ENCODE results near the gene HS6ST3. TPM values are rescaled to one million over a fixed set of nuclear protein-coding genes. Genes with fewer than 3 reads are reported as not detected.

The HS6ST3 gene
- total and polyA plus RNA-seq, 2 donors from 2014 or later = 0.47 to 1.2 TPM

- Histone ChIP-seq H3K36me3 (ENCODE audit: control insufficient read depth in 2 of 3, insufficient read depth in 3 of 3, low read length in 3 of 3) (no peaks in the 10 kb centered on the region), H3K4me1 (ENCODE audit: control insufficient read depth in 2 of 3, insufficient read depth in 2 of 3, low read depth in 1 of 3, low read length in 3 of 3) (no peaks in the 10 kb centered on the region), H3K9ac (ENCODE audit: low read length in 3 of 3) (no peak overlapping the region), H3K9me3 (ENCODE audit: control insufficient read depth in 2 of 3, insufficient read depth in 1 of 3, low read length in 3 of 3) (no peaks in the 10 kb centered on the region), H3K27ac (ENCODE audit: low read depth in 2 of 2, low read length in 2 of 2) (no peak overlapping the region), H3K27me3 (ENCODE audit: control insufficient read depth, insufficient read depth, low read length) (no peaks in the 10 kb centered on the region), H3K4me3 (ENCODE audit: low read length in 3 of 3) (no peak overlapping the region)
- intact Hi-C loops (cut with DNase I) = no loop called here
- DNase-seq (no peak), FAIRE-seq (no peak)
- TF ChIP-seq CTCF (IDR thresholded peaks at IDR 0.05; ENCODE audit: borderline replicate concordance, extremely low read depth, insufficient read depth) = no peak
These were observed 719.6 kb downstream of the HS6ST3 start for GRCh38 chr13:96809366-96810096.

GRCh38 chr13:96810104-96810503 lies 720.2 kb downstream of the HS6ST3 start:
- Histone ChIP-seq H3K27ac (ENCODE audit: low read depth in 2 of 2, low read length in 2 of 2) (no peak overlapping the region), H3K9me3 (ENCODE audit: control insufficient read depth in 2 of 3, insufficient read depth in 1 of 3, low read length in 3 of 3) (no peaks in the 10 kb centered on the region), H3K4me3 (ENCODE audit: low read length in 3 of 3) (no peak overlapping the region), H3K36me3 (ENCODE audit: control insufficient read depth in 2 of 3, insufficient read depth in 3 of 3, low read length in 3 of 3) (no peaks in the 10 kb centered on the region), H3K9ac (ENCODE audit: low read length in 3 of 3) (no peak overlapping the region), H3K27me3 (ENCODE audit: control insufficient read depth, insufficient read depth, low read length) (no peaks in the 10 kb centered on the region), H3K4me1 (ENCODE audit: control insufficient read depth in 2 of 3, insufficient read depth in 2 of 3, low read depth in 1 of 3, low read length in 3 of 3) (no peaks in the 10 kb centered on the region)
- FAIRE-seq (no peak), DNase-seq (no peak)
- intact Hi-C loops (cut with DNase I) = no loop called here
- no peak for TF ChIP-seq CTCF (IDR thresholded peaks at IDR 0.05; ENCODE audit: borderline replicate concordance, extremely low read depth, insufficient read depth)

- FAIRE-seq = no peak
- intact Hi-C loops (cut with DNase I) = no loop called here
- no peak overlapping the region for H3K9ac ChIP-seq (ENCODE audit: low read length in 3 of 3)
These were observed 721.1 kb downstream of the HS6ST3 start for GRCh38 chr13:96811049-96811448.

More at GRCh38 chr13:96811049-96811448, 721.1 kb downstream of the HS6ST3 start:
- Histone ChIP-seq H3K9me3 (ENCODE audit: control insufficient read depth in 2 of 3, insufficient read depth in 1 of 3, low read length in 3 of 3) (no peaks in the 10 kb centered on the region), H3K27me3 (ENCODE audit: control insufficient read depth, insufficient read depth, low read length) (no peaks in the 10 kb centered on the region), H3K36me3 (ENCODE audit: control insufficient read depth in 2 of 3, insufficient read depth in 3 of 3, low read length in 3 of 3) (no peaks in the 10 kb centered on the region), H3K4me3 (ENCODE audit: low read length in 3 of 3) (no peak overlapping the region), H3K4me1 (ENCODE audit: control insufficient read depth in 2 of 3, insufficient read depth in 2 of 3, low read depth in 1 of 3, low read length in 3 of 3) (no peaks in the 10 kb centered on the region), H3K27ac (ENCODE audit: low read depth in 2 of 2, low read length in 2 of 2) (no peak overlapping the region)
- TF ChIP-seq CTCF (IDR thresholded peaks at IDR 0.05; ENCODE audit: borderline replicate concordance, extremely low read depth, insufficient read depth) = no peak
- no peak for DNase-seq
